Lower leg skin (tissue), 3 donors: ENCODE results near the gene PRKAR1B.

ENCODE experiments used
- POLR2A ChIP-seq, 2 donors: fragments of 450-650 bp; IDR thresholded peaks; one replicate each; pipeline ENCODE4 v1.6.1; 2016 to 2017; ENCODE audit warnings: antibody characterized with exemption in 2 of 2, mild to moderate bottlenecking in 1 of 2, moderate library complexity in 1 of 2
- TF ChIP-seq, protein P1 (sequence below), 3 donors: fragments of 450-650 bp; IDR thresholded peaks; one replicate each; pipeline ENCODE4 v1.5.1; 2016; ENCODE audit warnings: antibody characterized with exemption in 3 of 3, mild to moderate bottlenecking in 3 of 3, moderate library complexity in 2 of 3

DNA sequence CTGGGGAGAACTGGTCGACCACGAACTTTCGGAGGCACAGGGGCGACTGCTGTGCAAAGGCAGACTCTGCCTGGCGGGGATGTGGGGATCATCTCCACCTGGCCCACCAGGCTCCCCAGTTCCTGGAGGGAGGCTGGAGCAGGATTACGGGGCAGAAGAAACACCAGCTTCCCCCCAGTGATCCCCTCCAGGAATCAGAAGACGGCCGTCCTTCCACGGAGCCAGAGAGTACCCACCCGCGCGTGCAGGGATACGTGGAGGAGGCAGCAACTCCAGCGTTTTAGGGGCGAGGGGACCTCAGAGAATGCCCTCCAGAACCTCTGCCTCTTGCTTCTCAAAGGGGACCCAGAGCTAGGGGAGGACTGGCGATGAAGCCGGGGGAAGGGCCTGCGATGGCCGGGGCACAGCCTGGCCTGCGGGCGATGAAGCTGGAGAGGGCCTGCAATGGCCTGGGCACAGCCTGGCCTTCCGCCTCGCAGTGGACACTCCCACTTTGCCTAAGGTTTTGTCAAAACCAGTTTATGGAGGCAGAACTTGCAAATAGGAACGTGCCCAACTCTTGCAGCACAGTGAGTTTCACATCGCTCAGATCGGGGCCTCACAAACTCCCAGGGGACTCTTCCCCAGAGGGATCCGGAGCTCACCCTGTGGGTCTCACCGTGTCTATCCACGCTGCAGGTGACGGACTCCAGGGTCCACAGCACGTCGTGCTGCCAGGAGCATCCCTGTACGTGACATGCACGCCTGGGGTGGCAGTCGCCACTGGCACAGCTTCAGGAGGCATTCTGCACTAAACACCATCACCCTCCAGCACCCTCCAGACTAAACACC, 129.5 kb downstream of the PRKAR1B start:
- TF ChIP-seq, protein P1, sequence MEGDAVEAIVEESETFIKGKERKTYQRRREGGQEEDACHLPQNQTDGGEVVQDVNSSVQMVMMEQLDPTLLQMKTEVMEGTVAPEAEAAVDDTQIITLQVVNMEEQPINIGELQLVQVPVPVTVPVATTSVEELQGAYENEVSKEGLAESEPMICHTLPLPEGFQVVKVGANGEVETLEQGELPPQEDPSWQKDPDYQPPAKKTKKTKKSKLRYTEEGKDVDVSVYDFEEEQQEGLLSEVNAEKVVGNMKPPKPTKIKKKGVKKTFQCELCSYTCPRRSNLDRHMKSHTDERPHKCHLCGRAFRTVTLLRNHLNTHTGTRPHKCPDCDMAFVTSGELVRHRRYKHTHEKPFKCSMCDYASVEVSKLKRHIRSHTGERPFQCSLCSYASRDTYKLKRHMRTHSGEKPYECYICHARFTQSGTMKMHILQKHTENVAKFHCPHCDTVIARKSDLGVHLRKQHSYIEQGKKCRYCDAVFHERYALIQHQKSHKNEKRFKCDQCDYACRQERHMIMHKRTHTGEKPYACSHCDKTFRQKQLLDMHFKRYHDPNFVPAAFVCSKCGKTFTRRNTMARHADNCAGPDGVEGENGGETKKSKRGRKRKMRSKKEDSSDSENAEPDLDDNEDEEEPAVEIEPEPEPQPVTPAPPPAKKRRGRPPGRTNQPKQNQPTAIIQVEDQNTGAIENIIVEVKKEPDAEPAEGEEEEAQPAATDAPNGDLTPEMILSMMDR (IDR thresholded peaks at IDR 0.05), result no peak
- TF ChIP-seq POLR2A (IDR thresholded peaks at IDR 0.05), result no peak
